Heart left ventricle (tissue), 16 donors: ENCODE results near the gene BRPF1. TPM values are rescaled to one million over a fixed set of nuclear protein-coding genes. Genes with fewer than 3 reads are reported as not detected.
A peak's percentile ranks its signal among the peaks of the same experiment; 100 is the strongest.

Experiments used
- ATAC-seq, 4 donors: fragments of 200-7000 bp; cut with Tn5 transposase; one replicate each; pipeline ENCODE4 v1.9.1; 2020 to 2022; ENCODE audit warnings: moderate library complexity in 4 of 4, mild to moderate bottlenecking in 3 of 4, moderate number of reproducible peaks in 1 of 4
- DNase-seq, 5 donors: peaks; one replicate each; pipeline ENCODE4 v3.0.0-alpha.2; 2020
- H3K27ac ChIP-seq, 12 donors: fragments of 200-600 bp; sonication (generic) in 4 of 12; one replicate each; pipeline versions ENCODE4 v1.5.0 to v1.8.0; 2016 to 2022; ENCODE audit warnings: mild to moderate bottlenecking in 2 of 12
- H3K27me3 ChIP-seq, 9 donors: fragments of 200-600 bp; sonication (generic) in 2 of 9; one replicate each; pipeline versions ENCODE4 v1.5.1 to v1.8.0; 2016 to 2022; ENCODE audit warnings: mild to moderate bottlenecking in 3 of 9
- H3K36me3 ChIP-seq, 9 donors: fragments of 200-600 bp; sonication (generic) in 2 of 9; one replicate each; pipeline versions ENCODE4 v1.5.0 to v1.8.0; 2018 to 2022; ENCODE audit warnings: mild to moderate bottlenecking in 2 of 9
- H3K4me1 ChIP-seq, 12 donors: fragments of 200-600 bp; sonication (generic) in 4 of 12; one replicate each; pipeline versions ENCODE4 v1.5.0 to v1.8.0; 2016 to 2022; ENCODE audit warnings: mild to moderate bottlenecking in 3 of 12
- H3K4me3 ChIP-seq, 12 donors: fragments of 200-600 bp; sonication (generic) in 4 of 12; one replicate each; pipeline versions ENCODE4 v1.5.0 to v1.8.0; 2017 to 2022; ENCODE audit warnings: mild to moderate bottlenecking in 9 of 12, moderate library complexity in 4 of 12
- H3K9me3 ChIP-seq, 12 donors: fragments of 200-600 bp; sonication (generic) in 4 of 12; one replicate each; pipeline versions ENCODE4 v1.5.0 to v1.8.0; 2016 to 2022; ENCODE audit warnings: mild to moderate bottlenecking in 1 of 12
- POLR2A ChIP-seq, 2 donors: fragments of 450-650 bp; IDR thresholded peaks; one replicate each; pipeline ENCODE4 v1.6.1; 2017; ENCODE audit warnings: antibody characterized with exemption in 2 of 2, mild to moderate bottlenecking in 2 of 2, moderate library complexity in 2 of 2
- WGBS, 4 donors: extraction: QIAGEN DNeasy Blood & Tissue Kit in 2 of 4; methylation state at CpG; one replicate each; pipeline versions ENCODE4 v1.1.5 to v1.1.7; 2013 to 2018; 5-methylcytosine and 5-hydroxymethylcytosine counted together
- intact Hi-C, 10 donors: fragments of 100-400 bp; cut with DNase I; formaldehyde crosslinking; loops; one replicate each; pipeline versions ENCODE4 v1.11.1 to v1.14.2; 2022
- polyA plus RNA-seq, 2 donors: library from polyadenylated mRNA; stranded (reverse); fragments of 200-250 nt; gene quantifications; one replicate each; pipeline ENCODE4 v1.2.3, GENCODE V29; 2013
- total RNA-seq, 9 donors: library from RNA; depleted of rRNA in 2 of 9; stranded (reverse); fragments of >200 nt in 2 of 9; fragmentation: NEBNext Ultra II Directional in 3 of 9; extraction: Animal tissue kit (Norgen Biotek cat#: 25700) in 3 of 9; gene quantifications; one replicate each; pipeline versions ENCODE4 v1.1.0 to v1.2.4, GENCODE V29; 2016 to 2023
- TF ChIP-seq, protein P1 (sequence below), 12 donors: fragments of 200-600 bp; sonication (generic) in 4 of 12; IDR thresholded peaks; one replicate each; pipeline versions ENCODE4 v1.5.0 to v1.8.0; 2018 to 2022; ENCODE audit warnings: antibody characterized with exemption in 12 of 12, mild to moderate bottlenecking in 5 of 12
- donor health status: ischemic (EF 13 %, LVEDD 7.1; RV severe dilation, severe dysfunction).
- donor health status: healthy with polysubstance abuse.
- donor health status: DM: no; HTN: yes; CAD: no.
- donor health status: DM: no; HTN: no; CAD: no.
- donor health status: ischemic (EF 25% LVEDD 6.9; RV normal size, moderate dysfunction).
- donor health status: ischemic (EF 25% LVEDD 5.7; RV mildly dilated, moderate dysfunction).
- donor health status: healthy.
- donor health status: DM: yes; HTN: yes; CAD: no.
- donor health status: ischemic (EF 35%, LVEDD 5.7; RV mildly dilated, moderate dysfunction).
- donor health status: nonischemic (EF 11% LVEDD 7.7; RV severe dilation, severe dysfunction).
- donor health status: DM: yes; HTN: yes; CAD: no.
- donor health status: PGD.
- donor health status: ischemic (EF 29% LVEDD 5.4; RV normal size, mild dysfunction).
- donor health status: nonischemic (EF 23%, LVEDD 6.1; RV moderate dilation, normal function).

The BRPF1 gene
- total and polyA plus RNA-seq, 11 donors, result 5.5 to 17.8 (median 10.6) TPM

DNA sequence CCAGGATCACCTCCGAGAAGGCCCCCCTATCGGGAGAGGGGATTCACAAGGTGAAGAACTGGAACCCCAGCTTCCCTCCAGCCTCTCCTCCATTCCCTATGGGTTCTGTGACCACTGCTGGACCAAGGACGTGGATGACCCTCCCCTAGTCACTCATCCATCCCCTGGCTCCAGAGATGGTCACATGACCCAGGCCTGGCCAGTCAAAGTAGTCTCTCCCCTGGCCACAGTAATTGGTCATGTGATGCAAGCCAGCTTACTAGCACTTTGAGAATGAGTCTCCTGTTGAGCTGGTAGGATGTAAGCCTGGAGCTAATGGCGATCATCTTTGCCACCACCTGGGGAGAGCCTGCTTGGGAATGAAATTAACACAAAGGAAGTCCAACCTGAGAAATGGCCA lies 34.3 kb downstream of the BRPF1 start:
- no peak for TF ChIP-seq POLR2A (IDR thresholded peaks at IDR 0.05)
- TF ChIP-seq, protein P1, sequence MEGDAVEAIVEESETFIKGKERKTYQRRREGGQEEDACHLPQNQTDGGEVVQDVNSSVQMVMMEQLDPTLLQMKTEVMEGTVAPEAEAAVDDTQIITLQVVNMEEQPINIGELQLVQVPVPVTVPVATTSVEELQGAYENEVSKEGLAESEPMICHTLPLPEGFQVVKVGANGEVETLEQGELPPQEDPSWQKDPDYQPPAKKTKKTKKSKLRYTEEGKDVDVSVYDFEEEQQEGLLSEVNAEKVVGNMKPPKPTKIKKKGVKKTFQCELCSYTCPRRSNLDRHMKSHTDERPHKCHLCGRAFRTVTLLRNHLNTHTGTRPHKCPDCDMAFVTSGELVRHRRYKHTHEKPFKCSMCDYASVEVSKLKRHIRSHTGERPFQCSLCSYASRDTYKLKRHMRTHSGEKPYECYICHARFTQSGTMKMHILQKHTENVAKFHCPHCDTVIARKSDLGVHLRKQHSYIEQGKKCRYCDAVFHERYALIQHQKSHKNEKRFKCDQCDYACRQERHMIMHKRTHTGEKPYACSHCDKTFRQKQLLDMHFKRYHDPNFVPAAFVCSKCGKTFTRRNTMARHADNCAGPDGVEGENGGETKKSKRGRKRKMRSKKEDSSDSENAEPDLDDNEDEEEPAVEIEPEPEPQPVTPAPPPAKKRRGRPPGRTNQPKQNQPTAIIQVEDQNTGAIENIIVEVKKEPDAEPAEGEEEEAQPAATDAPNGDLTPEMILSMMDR (IDR thresholded peaks at IDR 0.05), result no peak
- intact Hi-C loops, result no loop called here
- DNase-seq (no peak), ATAC-seq (no peak)
- no peak overlapping the region for H3K27ac ChIP-seq
- H3K4me3 ChIP-seq, result no peak overlapping the region
- 90 to 95% (median 92%) methylated on average over 4 of the region's 4 CpGs for WGBS, 4 donors
- no peaks in the 10 kb centered on the region for H3K27me3 ChIP-seq
- H3K9me3 ChIP-seq, result no peaks in the 10 kb centered on the region
- peaks cover 0 to 50% (median 25%) of the 10 kb centered on the region in 9 donors for H3K36me3 ChIP-seq
- H3K4me1 ChIP-seq, result peaks cover 0 to 44% (median 30%) of the 10 kb centered on the region in 12 donors

DNA sequence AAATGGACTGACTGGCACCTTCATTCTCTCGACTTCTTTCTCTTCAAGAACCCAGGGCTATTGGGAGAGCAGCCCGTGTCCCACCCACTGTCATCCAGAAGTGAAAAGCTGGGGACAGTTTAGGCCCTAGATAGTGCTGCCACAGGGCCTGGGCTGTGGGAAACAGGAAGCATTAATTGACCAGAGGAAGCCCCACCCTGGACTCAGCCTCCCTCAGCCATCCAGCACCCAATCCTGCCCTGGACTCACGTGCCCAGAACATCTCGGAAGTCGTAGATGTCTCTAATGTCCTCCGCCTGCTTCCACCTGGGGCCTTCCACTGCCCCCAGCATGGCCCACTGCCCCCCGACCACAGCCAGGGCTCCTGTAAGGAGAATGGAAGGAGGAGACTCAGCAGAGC lies 35.9 kb downstream of the BRPF1 start:
- intact Hi-C loops, result no loop called here
- Histone ChIP-seq H3K4me3 (peak overlapping the region in 3 of 12 donors; percentile 82 to 96 (median 87)), H3K4me1 (peaks cover 0 to 46% (median 31%) of the 10 kb centered on the region in 12 donors), H3K9me3 (no peaks in the 10 kb centered on the region), H3K27me3 (no peaks in the 10 kb centered on the region), H3K27ac (peak overlapping the region; percentile 26 to 90 (median 53)), H3K36me3 (peaks cover 0 to 35% (median 16%) of the 10 kb centered on the region in 9 donors)
- 45 to 71% (median 66%) methylated on average over 7 of the region's 7 CpGs for WGBS, 4 donors
- DNase-seq, result peak in 3 of 5 donors; percentile 36 to 53 (median 50)
- no peak for TF ChIP-seq POLR2A (IDR thresholded peaks at IDR 0.05)
- TF ChIP-seq, protein P1 (IDR thresholded peaks at IDR 0.05), result no peak
- ATAC-seq, result peak in 3 of 4 donors; percentile 5 to 54 (median 46)

DNA sequence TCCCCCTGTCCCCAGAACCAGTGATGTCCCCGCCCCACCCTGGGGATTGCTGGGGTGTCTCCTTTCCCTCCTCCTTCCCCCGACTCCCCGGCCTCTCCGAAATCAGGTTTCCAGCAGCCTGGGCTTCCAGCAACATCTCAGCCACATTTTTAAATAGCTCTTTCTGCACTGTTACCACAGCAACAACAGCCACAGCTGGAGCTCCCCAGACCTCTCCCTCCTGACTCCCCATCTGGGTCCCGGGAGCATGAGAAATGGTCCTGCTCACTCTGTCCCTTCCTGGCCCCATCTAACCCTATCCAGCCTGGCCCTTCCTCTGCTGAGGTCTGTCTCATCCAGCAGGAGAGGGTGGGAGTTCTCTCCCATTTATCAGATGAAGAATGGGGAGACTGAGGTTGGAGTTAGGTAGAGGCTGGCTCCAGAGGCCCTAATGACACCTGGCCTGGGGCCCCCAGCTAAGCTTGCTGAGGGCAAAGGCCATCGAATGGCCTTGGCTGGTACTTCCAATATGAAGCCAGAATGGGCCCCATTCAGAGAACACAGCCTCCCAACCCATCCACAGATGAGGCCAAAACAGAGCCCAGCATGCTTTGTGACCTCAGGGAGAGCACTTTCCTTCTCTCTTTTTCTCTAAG lies 36.7 kb downstream of the BRPF1 start:
- Histone ChIP-seq H3K36me3 (peaks cover 0 to 27% (median 11%) of the 10 kb centered on the region in 9 donors), H3K9me3 (no peaks in the 10 kb centered on the region), H3K4me1 (peaks cover 0 to 46% (median 31%) of the 10 kb centered on the region in 12 donors), H3K27ac (peak overlapping the region in 10 of 12 donors; percentile 13 to 90 (median 60)), H3K4me3 (peak overlapping the region in 6 of 12 donors; percentile 67 to 96 (median 84)), H3K27me3 (no peaks in the 10 kb centered on the region)
- intact Hi-C loops, result loop anchor here in 1 of 10 donors (2.0 kb wide), 1 partner anchor 25 kb away; the partner anchor contains the start of genes ARPC4 and TADA3
- WGBS, 4 donors, result 60 to 75% (median 70%) methylated on average over 6 of the region's 6 CpGs
- TF ChIP-seq, protein P1 (IDR thresholded peaks at IDR 0.05), result no peak
- TF ChIP-seq POLR2A (IDR thresholded peaks at IDR 0.05), result no peak
- no peak for DNase-seq
- no peak for ATAC-seq

DNA sequence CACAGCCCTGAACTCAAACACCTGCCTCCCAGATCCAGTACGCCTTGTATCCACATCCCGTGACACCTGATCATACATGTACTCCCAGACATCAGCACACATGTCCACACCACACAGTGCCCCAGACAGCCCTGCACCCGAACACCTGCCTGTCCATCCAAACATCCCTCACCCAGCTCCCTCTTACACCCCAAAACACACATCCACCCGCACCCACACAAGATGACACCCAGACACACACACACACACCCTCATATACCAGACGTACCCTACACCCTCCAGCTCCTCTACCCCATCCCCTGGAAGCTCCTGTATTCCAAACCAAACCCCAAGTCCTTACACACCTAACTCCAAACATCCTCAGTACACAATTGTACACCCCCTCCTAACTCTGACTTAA lies 37.5 kb downstream of the BRPF1 start:
- H3K27ac ChIP-seq, result peak overlapping the region in 9 of 12 donors; percentile 67 to 90 (median 86)
- no peaks in the 10 kb centered on the region for H3K27me3 ChIP-seq
- H3K4me1 ChIP-seq, result peaks cover 0 to 46% (median 31%) of the 10 kb centered on the region in 12 donors
- WGBS, 4 donors, result 69 to 74% (median 73%) methylated on average over 5 of the region's 5 CpGs
- H3K9me3 ChIP-seq, result no peaks in the 10 kb centered on the region
- intact Hi-C loops, result loop anchor here in 2 of 10 donors (1.0 to 2.0 kb wide), 2 partner anchors 19 to 24 kb away; partner anchors contain the start of genes ARPC4 (in 1 of the 2) and TADA3 (in 1 of the 2)
- TF ChIP-seq, protein P1 (IDR thresholded peaks at IDR 0.05), result no peak
- TF ChIP-seq POLR2A (IDR thresholded peaks at IDR 0.05), result no peak
- no peak for ATAC-seq
- H3K4me3 ChIP-seq, result peak overlapping the region; percentile 58 to 96 (median 78)
- no peak for DNase-seq
- peaks cover 0 to 21% (median 8%) of the 10 kb centered on the region in 9 donors for H3K36me3 ChIP-seq
